GM18867 (cell line): ENCODE measurements around the gene IRF2BP2.

Experiments used
- ATAC-seq: cut with Tn5 transposase; IDR thresholded peaks from one replicate; pipeline ENCODE4 v1.9.1; 2021; ENCODE audit warnings: mild to moderate bottlenecking, moderate library complexity; ENCODE audit not compliant: unreplicated experiment

Gene IRF2BP2

DNA sequence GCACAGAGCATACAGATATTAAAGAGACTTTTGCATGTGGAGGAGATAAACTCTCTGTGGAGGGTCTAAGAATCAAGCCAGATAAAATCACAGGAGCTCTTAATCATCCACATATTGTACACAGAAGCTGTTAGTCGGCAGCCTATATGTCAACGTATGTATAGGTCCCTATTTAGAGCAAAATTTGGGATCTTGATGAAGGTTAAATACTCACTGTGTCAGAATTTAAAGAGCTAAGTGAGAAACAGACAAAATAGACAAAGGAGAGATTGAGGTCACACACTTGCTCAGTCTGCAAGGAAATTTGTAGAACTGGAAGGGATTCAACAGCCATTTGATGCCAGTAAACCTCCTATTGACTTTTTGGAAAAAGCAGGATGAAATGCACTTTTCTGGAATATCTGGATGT lies 4.1 kb upstream of the IRF2BP2 start:
- no peak for ATAC-seq

DNA sequence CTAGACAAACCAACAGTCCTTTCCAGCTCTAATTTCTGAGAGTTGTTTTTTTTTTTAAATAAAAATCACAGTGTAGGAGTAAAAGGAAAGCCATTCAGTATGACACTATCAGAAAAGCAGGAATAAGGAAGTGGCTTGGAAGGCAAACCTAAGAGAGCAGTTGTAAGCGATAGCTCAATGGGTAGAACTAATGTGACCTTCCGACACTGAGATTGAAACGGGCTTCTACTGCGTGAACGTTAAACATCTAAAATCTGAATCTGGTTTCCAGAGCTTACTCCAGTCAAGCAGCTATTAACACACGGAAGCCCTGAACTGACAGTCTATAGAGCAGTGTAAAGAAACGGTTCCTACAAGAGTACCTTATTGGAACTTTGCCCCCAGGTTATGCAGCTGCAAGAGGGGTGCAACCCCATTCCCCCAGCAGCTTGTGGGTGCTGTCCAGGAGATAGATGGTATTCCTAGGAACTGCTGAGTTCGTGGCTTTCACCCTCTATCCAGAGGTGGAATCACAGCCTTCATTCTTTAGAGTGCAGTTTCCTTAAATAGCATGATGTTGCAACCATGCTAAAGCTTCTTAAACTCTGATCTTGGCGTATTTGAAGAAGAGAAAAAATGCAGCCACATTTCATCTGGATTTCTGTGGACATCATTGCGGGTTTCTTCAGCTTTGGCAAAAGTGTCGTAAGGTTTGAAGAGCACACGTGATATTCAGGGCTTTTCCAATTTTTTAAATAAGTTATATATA lies 3.3 kb upstream of the IRF2BP2 start:
- no peak for ATAC-seq

DNA sequence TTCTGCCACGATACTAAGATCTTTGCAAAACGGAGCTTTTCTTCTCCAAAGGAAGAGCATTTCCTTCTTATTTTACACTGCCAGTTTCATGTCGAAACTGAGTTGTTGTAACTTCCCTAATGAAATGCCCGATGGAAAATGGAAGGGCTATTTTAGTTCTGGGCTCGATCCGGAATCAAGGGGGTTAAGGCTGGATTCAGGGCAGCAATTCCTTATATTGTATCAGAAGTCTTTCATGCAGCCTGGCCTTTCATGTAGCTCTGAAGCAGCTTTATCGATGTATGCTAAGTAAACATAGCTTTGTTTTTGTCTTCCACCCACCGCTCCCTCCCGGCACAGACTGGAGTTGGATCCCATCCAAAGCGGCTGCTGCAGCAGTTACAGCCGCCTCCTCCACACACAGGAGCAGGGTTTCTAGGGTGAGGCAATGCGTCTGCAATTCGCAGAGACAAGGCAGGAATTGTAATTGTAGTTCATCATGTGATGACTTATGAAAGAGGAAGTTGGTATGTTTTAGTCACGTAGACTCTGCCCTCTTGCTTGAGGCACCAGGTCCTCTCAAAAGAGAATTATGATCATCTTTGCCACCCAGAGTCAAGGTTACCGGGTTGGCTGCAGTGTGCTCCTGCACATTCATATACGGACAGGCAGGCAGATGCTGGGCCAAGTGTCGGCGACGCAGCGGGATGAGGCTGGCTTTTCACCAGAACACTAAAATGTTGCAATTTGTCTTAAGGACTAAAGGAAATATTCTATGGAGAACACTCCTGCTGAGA lies 2.6 kb upstream of the IRF2BP2 start:
- ATAC-seq = peak; percentile 30

DNA sequence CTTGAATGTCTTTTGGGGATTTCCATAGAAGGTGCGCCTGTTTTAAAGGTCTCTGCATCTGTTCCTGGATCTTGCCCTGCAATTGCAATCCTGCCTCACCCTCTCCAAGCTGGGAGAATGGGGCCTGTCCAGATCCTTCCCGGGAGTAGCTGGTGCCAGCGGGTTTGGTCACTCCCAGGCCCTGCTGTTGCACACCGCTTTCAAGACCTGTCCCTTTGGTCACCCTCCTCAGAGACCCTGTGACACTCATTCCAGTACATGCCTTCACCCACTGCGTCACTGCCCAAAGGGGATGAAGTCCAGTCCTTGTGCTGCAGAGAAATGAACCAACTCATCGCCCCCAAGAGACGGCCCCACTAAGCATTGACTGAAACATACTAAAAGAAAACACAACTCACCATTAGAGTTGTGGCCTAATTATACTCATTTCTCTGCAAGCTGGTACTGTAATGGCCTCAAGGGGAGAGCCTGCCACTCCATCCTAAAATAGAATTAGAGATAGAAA lies 1.9 kb upstream of the IRF2BP2 start:
- ATAC-seq = no peak

DNA sequence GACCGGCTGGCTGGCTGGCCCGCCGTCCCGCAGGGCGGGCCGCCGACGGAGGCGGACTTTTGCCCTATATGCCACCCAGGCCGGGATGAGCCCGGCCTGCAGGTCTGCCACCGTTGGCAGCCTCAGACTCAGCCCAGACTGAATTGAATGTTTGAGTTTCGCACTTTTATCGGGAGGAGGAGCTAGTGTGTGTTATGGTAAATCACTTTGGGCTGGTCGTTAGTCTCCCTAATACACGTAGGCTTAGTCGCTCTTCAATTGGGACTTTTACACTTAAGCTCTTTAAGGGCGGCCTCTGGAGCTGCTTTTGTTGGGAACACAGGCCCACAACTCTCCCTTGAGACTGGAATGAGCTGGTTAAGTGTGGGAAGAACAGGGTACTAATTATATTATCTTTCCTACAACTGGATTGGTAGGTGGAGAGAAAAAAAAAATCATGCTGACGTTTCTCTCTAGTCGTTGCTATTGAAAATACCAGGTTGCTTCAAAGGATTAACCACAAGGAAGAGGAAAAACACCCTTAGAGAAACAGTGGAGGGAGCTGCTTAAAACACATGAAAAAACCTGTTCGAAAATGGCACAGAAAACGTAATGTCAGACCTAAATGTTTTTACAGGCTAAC lies 1.4 kb upstream of the IRF2BP2 start:
- peak; percentile 29 for ATAC-seq

DNA sequence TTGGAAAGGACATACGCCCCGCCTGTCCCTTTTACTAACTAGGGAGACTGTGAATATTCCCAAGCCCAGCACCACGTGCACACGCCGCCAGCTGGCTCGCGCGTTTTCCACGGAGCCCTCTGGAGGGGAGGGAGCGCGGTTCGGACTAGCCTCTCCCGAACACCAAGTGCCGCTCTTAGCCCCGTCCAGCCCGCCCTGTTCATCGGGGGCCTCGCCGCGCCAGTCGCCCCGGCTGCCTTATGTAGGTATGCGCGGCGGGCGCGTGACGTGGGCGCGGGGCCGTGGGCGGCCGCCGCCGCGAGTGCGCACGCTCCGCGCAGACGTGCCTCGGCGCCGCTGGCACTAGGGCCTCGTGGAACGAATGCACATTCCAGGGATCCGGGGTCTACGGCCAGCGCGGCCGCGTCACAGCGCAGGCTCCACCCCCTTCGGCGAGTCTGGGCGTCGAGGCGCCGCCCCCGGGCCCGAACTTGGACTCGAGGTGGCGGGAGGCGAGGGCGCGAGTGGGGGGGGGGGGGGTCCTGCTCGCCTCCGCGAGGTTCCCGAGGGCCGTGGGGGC lies 767 bp upstream of the IRF2BP2 start:
- peak; percentile 44 for ATAC-seq

DNA sequence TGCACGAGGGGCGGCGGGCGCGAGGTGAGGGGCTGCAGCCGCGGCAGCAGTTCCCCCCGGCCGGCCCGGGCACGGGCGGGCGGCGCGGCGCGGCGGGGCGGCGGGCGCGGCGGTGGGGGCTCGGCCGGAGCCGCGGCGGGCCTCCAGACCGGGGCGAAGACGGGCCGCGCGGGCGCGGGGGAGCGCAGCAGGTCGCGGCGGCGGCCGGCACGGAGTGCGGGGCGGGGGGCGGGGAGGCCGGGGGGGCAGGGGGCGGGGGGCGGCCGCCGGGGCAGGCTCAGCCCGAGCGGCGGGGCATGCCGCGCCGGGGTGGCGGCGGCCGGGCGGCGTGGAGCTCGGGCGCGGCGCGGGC lies 311 bp downstream of the IRF2BP2 start:
- peak; percentile 0 for ATAC-seq

DNA sequence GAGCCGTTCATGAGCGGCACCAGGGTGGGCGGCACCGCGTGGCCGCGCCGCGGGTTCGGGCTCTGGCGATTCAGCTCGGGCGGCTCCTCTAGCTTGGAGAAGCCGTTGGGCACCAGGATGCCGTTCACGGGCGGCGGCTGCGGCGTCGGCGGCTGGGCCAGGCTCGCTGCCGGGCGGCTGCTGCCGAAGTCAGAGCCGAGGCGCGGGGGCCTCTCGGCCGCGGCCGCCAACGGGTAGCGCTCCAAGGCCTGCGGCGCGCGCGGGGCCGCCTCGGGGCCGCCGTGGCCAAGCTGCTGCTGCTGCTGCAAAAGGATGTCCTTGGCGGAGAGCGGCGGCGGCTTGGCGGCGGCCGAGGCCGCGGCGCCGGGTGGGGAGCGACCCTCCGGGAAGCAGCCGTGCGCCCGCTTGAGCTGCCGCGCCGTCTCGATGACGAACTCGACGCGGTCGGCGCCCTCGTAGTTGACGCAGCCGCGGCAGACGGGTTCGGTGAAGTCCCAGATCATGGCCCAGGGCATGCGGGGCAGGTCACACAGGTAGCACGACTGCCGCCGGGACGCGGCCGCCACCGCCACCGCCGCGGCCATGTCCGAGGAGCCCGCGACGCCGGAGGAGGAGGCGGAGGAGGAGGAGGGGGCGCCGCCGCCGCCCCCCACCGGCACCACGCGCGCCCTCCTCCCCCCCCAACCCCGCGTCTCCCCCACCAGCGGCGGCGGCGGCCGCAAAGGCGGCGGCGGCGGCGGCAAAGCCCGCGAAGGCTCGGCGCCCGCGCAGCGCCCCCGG lies 877 bp downstream of the IRF2BP2 start:
- ATAC-seq = no peak

DNA sequence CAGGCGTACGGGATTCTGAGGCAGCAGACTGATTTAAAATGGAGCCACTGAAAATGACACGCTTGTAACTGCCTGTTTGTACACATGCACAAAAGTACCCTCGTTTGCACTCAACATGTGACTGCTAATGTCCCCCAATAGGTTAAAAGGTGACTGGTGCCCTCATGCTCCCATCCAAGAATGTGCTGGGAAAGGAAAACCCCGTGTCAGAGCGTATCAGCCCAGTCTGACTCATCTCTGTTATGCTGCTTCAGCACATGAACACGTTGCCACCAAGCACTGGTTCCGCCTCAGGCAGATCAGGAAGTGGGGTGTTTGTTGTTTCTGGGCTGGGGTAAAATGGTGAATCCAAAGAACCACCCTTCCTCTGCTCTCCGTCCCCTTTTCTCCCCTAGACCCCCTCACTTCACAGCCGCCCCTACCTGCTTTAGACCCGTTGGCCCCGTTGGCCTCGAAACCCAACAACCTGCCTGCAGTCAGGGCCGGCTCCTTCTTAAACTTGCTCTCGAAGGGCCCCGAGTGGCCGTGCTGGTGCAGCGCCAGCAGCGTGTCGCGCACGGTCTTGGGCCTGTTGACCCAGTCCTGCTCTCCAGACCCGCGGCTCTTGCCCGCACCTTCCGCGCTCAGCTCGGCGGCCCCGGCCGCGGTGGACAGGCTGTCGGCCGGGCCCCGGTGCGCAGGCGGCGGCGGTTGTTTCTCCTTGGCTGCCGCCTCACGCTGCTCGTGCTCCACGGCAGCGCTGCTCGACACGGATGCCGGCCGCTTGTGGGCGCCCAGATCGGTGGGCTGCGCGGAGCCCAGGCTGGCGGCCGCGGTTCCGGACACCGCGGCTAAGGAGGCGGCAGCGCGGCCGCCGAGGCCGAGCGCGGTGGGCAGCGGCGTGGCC lies 1.7 kb downstream of the IRF2BP2 start:
- ATAC-seq = peak; percentile 25

DNA sequence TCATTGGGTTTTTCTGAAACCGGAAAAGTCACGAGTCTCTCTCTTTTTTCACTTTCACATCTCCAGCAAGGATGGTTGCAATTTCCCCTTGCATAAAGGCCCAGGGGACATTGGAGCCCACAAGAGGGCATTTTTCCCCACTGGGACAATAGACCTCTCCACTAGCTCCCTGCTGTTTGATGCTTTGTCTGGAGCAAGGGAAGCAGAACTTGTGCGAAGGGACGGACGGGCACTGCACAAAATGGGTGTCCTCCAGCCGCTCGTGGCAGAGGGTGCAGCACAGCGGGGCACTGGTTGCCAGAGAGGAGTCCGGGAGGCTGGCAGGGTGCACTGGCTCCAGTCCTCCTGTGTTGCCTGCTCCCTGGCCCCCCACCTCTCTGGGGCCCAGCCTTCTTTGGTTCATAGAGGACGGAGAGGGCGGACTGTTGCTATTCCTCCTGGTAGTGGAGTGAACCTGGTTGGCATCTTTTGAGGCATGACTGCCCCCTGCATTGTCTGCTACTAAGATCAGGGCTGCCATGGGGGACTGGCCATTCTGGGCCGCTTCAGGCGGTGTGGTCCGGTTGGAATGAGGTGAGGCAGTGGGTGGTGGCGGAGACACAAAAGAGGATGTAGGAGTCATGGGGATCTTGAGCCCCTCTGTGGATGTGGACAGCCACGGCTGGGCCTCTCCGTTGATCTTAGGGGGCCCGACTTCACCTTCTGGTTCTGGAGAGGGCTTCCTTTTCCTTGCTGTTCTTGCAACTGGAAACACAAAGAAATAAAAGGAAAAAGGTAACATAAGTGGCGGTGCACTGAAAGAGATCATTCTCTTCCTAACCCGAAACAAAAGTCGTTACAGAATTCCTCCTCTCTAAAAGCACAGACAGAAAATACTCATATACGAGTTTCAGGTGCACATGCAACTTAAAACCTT lies 2.6 kb downstream of the IRF2BP2 start:
- no peak for ATAC-seq

DNA sequence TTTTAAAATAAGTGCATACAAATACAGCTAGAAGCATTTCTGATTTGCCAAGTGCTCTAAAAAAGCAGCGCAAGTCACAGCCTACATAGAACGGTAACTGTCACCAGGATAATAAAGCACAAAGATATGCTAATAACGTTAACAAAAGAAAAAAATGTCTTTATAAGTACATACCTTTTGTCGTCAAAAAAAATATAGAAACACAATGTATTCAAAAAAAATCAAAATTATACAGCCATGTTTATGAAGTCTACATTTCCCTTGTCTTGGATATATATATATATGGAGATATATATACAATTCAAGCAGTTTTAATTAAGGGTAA lies 3.2 kb downstream of the IRF2BP2 start:
- ATAC-seq = no peak

DNA sequence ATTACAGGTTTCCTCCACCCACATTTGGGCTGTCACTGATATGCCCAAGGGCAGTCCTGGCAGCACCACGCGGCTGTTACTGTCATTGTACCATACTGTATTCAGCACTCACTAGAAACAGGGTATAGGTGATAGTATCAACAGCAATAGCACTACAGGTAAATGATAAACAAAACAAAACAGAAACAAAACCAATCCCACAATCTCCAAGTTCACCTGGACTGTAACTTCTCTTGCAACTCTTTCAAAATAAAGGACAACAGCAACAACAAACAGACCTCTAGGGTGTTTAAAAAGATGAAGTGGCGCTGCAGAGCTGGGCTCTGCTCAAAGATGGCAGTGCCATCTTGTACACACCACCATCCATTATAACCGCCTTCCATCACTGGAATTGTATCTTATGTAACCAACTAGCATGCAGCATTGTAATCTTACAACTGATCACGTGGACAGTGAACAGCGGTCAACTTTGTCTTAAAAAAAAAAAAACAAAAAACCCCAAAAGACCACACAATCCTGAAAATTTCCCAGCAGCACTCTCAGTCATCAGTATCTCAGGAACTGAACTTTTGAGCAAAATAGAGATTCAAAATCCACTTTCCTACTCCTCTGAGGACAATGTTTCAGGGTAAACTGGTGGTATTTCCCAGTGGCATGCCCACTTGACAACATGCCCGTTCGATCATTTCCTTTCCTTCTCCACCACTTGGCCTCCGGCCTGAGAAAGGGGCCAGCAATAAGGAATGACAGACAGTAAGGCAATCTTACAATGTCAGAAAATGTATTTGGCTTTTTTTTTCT lies 3.8 kb downstream of the IRF2BP2 start:
- ATAC-seq = no peak

DNA sequence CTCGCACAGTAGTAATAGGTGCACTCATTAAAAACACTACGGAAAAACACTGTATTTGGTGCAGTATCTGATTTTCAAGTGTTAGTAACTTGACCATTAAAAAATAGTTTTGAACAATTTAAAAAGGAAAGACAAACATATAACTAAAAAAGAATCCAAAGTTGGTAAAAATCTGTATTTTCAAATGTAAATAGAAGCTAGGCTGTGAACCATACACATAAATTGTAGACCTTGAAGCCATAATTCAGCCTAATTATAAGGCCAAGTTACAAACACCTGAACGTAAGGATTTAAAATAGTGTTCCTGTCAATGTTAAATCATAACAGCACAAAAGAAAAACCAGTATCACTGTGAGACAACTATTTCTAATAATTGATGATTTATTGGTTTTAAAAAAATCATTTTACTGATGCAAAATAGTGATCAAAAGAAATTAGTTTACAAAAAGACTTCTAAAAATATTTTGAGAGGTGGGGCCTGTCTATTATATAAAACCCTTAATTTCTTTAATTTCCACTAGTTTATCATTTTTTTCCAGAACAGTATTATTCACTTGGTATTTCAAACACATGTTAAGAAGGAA lies 4.5 kb downstream of the IRF2BP2 start:
- ATAC-seq = no peak

DNA sequence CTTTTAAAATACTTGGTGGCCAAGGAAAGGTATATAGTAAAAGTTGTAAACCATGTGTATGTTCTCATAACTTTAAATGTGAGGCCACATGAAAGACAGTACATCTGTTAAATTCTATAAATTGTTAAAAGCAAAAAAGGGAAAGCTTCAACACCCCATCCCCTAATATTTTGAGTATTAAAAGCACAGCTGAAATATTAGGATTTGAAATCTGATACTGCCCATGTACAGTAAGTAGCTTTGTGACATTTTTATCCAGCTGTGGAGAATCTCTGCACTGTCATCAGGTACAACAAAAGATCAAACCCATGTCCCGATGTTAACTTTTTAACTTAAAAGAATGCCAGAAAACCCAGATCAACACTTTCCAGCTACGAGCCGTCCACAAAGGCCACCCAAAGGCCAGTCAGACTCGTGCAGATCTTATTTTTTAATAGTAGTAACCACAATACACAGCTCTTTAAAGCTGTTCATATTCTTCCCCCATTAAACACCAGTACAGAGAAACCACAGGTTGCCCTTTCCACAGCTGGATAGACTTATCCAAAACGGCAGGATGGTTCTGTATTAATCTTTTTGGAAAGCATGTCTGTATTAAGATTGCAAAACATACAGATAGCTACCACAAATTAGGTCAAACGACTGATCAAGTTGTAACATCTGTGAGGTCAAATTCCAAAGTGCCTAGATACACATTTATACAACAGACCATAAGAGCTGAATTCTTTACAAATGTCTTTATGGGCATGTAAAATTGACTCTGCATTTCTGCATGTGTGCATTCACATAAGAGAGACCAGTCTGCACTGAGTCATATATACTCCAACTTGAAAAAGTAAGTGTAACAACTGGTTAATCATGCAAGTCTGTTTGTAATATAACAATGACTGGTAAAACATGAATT lies 5.2 kb downstream of the IRF2BP2 start:
- no peak for ATAC-seq

DNA sequence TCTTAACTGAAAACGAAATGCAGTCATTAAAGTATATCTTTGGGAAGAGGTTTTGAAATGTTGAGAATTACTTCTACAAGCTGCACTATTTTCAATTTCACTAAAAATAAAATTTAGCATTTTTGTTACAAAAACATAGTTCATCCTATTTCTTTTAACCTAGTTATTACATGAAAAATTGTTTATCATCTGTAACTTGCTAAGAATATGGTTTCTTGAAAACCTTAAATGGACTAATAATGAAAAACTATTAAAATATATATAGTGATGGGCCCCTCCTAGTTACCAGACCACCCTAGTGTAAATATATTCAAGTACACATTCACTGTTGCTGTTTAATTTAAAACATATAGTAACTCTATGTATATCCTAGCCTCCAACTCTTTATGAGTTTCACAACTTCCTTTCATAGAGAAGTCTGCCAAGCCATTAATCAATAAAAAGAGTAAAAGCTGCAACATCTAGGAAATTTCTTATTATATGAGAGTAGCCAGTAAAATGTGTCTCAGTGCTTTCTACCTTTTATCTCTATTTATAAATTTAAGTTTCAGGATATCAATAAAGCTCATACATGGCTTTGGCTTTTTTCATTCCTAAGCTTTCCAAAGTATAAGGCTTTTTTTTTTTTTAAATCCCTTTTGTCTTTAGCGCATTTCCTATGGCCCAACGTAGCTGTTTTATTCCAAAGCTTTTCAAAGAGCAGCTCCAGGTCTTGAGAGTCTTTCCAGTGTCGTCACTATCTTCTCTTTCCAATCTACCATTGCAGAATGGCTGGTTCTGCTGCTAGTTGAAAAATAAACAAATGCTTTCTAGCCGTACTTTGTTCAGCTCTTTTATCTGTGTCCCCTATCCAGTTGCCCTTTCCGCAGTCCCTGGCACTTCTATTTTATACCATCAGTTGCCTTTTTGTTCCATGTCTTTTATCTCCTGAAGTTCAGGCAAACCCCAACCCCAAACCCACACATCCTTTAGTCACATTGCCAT lies 6.5 kb downstream of the IRF2BP2 start:
- ATAC-seq = no peak
